ENCODE results near the gene PSMB7.

PSMB7 gene

GRCh38 chr9:124342776-124343485 lies 72.3 kb downstream of the PSMB7 start (continued):
- TF ChIP-seq ZBTB11 (tag by site-specific recombination; conservative IDR thresholded peaks at IDR 0.05; ENCODE audit: low read depth) (peak; percentile 61), ZNF138 (tag by site-specific recombination; IDR thresholded peaks at IDR 0.05; ENCODE audit: borderline replicate concordance) (no peak), ZNF513 (tag by site-specific recombination; IDR thresholded peaks at IDR 0.05) (no peak), ZNF843 (tag by site-specific recombination; IDR thresholded peaks at IDR 0.05) (no peak), EGR2 (tag by site-specific recombination; IDR thresholded peaks at IDR 0.05; ENCODE audit: low read depth) (peak; percentile 52; the same call in 1 of the 2 replicates), AEBP2 (tag by site-specific recombination; IDR thresholded peaks at IDR 0.05; ENCODE audit: borderline replicate concordance) (no peak), ZNF416 (tag by site-specific recombination; IDR thresholded peaks at IDR 0.05) (no peak), WT1 (tag by site-specific recombination; IDR thresholded peaks at IDR 0.05) (no peak), ZNF639 (tag by site-specific recombination; IDR thresholded peaks at IDR 0.05) (no peak), TRIM28 (IDR thresholded peaks at IDR 0.05; ENCODE audit: borderline replicate concordance, low read length) (no peak), YY1 (tag by site-specific recombination; IDR thresholded peaks at IDR 0.05) (no peak), ZNF623 (tag by site-specific recombination; IDR thresholded peaks at IDR 0.05) (no peak), ZNF529 (tag by site-specific recombination; IDR thresholded peaks at IDR 0.05; ENCODE audit: insufficient replicate concordance) (no peak), ZFP41 (tag by site-specific recombination; IDR thresholded peaks at IDR 0.05; ENCODE audit: borderline replicate concordance) (no peak), KLF1 (tag by site-specific recombination; IDR thresholded peaks at IDR 0.05) (no peak), ZNF600 (tag by site-specific recombination; IDR thresholded peaks at IDR 0.05) (0 out of 2 replicates have a peak, but pooled peaks have one; percentile 12), ZNF362 (tag by site-specific recombination; IDR thresholded peaks at IDR 0.05) (no peak), ZNF560 (tag by site-specific recombination; IDR thresholded peaks at IDR 0.05; ENCODE audit: borderline replicate concordance) (no peak), TSHZ1 (tag by site-specific recombination; IDR thresholded peaks at IDR 0.05; ENCODE audit: borderline replicate concordance) (no peak), CTCF (tag by site-specific recombination; IDR thresholded peaks at IDR 0.05) (no peak), ZNF76 (tag by site-specific recombination; IDR thresholded peaks at IDR 0.05; ENCODE audit: borderline replicate concordance, low read depth) (no peak), ZNF366 (tag by site-specific recombination; conservative IDR thresholded peaks at IDR 0.05) (no peak)

Measured in HEK293 (cell line).